Stimulated activated CD8-positive, alpha-beta memory T cell treated with anti-CD3 and anti-CD28 coated beads, Interleukin-15, amount 100 ng/mL, for 24 hours (primary cell): Measurements from ENCODE around the gene COMTD1.
"Not testable (repeated sequence)": the region's sequence is repeated elsewhere in the genome, so short reads cannot be mapped to it uniquely, and the experiment has no call there.

ENCODE experiments used
- DNase-seq: peaks from one replicate; pipeline ENCODE4 v3.0.0-alpha.2; 2020; ENCODE audit warnings: low read depth

Gene COMTD1

DNA sequence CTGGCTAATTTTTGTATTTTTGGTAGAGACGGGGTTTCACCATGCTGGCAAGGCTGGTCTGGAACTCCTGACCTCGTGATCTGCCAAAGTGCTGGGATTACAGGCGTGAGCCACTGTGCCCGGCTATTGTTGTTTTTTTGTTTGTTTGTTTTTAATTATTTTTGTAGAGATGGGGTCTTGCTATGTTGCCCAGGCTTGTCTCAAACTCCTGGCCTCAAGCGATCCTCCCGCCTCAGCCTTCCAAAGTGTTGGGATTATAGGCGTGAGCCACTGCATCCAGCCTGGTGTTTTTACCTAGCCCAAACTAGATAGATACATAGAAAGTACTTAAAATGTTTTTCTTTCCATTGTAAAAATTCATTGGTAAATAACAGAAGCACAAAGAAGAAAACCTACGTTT, 14.3 kb downstream of the COMTD1 start:
- DNase-seq, result not testable (repeated sequence)

DNA sequence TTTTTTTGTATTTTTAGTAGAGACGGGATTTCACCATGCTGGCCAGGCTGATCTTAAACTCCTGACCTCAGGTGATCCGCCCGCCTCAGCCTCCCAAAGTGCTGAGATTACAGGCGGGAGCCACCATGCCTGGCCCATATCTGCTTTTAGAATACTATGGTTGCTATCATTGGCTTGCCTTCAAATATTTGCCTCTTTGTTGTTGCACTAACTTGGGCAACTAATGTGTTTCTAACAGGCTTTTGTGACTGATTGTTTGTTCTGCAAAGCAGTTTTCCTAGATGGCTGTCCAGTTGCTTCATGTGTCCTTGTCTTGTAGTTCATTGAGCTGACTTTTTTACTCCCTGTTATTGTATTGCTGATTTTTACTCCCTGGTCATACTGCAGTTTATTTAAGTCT, 15.5 kb downstream of the COMTD1 start:
- DNase-seq, result no peak

DNA sequence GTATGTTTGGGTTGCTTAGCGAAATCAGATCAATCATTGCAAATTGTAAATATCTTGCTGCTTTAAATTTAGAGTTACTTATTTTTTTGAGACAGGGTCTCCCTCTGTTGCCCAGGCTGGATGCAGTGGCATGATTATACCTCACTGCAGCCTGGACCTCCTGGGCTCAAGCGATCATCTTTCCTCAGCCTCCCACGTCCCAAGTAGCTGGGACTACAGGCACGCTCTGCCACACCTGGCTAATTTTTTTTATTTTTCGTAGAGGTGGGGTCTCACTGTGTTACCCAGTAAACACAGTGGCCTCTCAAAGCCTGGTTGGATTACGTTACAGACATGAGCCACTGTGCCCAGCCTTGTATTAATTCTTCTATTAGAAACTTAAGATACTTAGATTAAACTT, 23.4 kb downstream of the COMTD1 start:
- no peak for DNase-seq

DNA sequence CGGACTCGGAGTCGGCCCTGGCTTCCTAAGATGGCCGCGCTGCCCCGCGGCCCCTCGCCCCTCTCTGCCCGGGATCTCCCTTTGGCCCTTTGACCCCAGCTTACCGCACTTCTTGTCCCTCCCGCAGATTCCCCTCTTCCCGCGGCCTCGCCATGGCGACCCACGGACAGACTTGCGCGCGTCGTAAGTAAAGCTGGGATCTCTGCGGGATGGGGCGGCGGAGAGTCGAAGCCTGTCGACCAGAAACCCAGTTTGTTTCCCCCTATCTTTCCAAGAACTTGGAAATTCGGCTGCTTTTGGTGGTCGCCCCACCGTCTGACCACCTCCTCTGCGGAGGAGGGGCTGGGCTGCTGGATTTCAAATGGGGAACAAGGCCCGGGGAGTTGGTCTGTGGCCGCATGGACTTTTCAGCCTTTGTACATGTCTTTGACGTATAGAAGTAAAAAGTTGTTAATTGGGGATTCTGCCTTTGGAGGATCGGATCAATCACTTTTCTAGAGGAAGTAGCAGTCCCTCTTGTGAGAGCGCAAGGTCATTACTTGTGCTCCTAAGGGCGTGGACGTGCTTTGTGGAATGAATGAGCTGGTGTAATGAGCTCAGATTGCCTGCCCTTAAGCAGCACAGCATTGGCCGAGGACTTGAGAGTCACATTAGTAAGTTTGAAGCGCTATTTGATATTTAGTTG, 24.6 kb downstream of the COMTD1 start:
- DNase-seq, result no peak

DNA sequence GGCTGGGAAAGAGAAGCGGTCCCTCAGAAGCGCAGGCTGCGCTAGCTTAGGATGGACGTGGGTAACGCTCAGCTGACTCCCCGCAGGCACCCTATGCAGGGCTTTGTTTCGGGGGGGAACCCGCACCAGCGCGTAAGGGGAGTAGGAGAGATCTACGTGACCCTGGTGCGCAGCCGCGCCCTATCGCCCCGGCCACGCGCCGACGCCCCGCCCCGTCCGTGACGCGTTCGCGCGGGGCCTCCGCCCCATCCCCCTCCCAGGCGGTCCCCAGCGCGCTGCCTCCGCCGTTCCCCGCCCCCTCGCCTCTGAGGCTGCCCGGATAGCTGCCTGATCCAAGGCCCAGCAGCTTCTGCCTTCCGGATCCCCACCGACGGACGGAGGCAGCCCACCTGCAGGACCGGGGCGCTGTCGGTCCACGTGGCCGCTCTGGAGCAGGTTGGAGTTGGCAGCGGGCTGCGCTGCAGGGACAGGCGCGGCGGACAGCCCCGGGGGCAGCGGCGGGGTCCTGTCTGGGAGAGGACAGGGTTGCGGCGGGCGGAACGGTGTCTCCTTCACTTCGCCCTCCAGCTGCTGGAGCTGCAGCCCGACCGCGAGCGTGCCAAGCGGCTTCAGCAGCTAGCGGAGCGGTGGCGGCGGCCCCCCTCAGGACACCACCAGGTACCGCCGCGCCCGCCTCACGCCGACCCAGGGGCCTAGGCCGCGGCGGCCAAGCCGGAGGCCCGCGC, 25.3 kb downstream of the COMTD1 start, which contains the start of gene VDAC2:
Gene VDAC2 (plus strand): TSS at position 515 of the 725 bp plus-strand sequence. CDS start 363 bp downstream, outside the sequence.
- DNase-seq, result peak; percentile 90

DNA sequence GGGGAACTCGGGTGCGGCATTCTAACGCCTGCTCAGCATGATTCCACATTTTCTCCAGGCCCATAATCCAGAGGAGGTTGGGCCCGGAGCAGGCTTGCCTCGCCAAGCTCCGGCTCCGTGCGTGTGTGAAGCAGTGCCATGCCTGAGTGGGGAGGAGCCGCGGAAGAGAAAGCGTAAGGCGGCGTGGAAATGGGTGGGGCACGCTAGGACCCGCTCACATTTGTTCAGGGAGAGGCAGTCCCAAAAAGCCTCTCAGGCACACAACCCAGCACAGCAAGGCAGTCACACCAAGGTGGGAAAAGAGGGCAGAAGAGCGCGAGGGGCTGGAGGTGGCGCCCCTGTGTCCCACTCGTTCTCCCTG, 25.9 kb downstream of the COMTD1 start:
- DNase-seq, result peak; percentile 37

DNA sequence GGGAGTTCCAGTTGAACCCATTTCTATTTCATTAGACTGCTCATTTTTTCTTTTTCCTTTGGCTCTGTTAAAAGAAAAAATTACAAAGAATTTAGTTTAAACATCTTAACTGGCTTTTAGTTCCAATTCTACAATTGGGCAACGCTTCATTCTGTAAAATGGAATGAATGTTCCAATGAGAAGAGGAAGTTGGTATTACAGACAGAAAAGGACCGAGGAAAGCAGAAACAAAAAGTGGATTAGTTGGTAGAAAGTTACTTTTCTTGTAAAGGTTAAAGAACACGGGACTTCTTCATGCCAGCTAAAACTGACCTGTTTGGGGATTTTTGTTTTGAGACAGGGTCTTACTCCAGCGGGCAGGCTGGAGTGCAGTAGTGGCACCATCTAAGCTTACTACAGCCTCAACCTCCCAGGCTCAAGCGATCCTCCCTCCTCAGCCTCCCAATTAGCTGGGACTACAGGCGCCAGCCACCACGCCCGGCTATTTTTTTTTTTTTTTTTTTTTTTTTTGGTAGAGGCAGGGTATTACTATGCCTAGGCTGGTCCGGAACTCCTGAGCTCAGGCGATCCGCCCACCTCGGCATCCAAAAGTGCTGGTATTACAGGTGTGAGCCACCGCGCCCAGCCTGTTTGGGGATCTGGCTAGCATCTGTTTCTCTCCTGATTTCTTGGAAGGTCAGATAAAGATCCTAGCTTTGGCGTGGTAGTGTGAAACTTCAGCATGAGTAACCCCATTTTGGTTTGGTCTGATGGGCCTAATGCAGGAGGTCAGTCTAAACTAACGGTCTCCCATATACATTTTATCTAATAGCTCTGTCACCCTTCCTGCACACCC, 26.5 kb downstream of the COMTD1 start:
- no peak for DNase-seq

DNA sequence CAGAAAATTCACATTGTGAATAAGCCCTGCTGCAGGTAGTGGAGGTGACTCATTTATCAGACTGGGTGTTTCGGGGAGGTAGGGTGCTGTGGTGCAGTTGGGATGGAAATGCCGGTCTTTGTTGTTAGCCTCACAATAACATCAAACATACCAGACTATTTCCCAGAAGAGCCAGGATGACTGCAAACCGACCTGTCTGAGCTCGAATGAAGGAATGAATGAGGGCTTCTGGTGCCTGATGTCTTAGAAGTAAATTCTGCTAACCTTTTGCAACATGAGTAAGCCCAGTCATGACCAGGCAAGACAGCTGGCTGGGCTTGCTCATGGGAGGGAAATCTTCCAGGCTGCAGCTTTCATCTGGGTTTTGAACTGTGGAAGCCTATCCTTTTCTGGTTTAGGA, 27.6 kb downstream of the COMTD1 start:
- no peak for DNase-seq

DNA sequence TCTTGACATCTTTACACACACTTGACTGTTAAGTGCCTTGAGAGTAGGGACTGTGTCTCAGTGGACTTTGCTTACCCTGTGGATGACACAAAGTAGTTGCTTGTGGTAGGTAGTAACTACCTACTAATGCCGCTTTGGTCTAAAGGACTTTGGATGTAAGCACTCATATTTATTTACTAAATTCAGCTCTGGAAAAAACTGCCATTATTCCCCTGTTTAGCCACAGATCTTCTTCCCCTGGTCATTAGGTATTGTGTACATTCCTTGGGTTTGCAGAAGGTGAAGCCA, 28.0 kb downstream of the COMTD1 start:
- no peak for DNase-seq

DNA sequence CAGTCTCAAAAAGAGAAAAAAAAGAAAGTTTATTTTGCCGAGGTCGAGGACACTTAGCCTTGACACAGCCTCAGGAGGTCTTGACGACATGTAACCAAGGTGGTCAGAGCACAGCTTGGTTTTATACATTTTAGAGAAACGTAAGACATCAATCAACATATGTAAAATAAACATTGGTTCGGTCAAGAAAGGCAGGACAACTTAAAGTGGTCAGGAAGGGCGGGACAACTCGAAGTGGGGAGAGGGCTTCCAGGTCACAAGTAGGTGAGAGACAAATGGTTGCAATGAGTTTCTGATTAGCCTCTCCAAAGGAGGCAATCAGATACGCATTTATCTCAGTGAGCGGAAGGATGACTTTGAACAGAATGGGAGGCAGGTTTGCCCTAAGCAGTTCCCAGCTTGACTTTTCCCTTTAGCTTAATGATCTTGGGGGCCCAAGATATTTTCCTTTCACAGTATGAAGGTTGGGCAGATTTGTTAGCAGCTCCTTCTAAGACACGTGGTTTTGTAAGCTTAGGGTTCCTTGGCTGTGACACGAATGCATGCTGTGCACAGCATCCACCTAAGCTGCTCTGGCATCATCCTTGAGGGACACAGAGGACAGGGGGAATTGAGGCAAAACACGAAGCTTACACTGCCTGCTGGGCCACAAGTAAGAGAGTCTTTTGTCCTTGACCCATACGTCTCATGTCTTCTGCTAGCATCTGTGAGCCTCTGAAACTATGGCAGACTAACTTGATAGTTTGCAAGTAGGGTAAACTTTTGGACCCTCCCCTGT, 28.5 kb downstream of the COMTD1 start:
- DNase-seq, result no peak

DNA sequence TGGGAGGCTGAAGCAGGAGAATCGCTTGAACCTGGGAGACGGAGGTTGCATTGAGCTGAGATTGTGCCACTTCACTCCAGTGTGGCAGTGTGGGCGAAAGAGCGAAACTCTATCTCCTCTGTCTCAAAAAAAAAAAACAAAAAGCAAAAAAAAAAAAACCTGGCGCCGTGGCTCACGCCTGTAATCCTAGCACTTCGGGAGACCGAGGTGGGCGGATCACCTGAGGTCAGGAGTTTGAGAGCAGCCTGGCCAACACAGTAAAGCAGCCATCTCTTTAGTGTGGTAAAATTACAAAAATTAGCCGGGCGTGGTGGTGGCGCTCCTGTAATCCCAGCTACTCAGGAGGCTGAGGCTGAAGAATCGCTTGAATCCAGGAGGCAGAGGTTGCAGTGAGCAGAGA, 29.1 kb downstream of the COMTD1 start:
- DNase-seq, result not testable (repeated sequence)

DNA sequence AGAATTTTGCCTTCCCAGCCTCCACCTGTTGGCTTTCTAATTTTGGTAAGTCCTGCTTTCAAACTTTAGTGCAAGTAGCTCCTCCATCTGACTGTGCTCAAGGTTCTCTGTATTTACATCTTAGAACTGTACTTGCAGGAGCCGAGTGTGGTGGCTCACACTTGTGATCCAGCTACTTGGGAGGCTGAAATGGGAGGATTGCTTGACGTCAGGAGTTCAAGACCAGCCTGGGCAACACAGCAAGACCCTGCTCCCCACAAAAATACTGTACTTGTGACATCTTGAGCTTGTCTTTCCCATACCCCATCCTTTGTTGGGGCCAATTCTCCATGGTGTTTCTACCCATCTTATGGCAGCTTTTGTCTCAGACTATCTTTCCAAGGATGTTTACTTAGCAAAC, 29.8 kb downstream of the COMTD1 start:
- DNase-seq, result no peak

DNA sequence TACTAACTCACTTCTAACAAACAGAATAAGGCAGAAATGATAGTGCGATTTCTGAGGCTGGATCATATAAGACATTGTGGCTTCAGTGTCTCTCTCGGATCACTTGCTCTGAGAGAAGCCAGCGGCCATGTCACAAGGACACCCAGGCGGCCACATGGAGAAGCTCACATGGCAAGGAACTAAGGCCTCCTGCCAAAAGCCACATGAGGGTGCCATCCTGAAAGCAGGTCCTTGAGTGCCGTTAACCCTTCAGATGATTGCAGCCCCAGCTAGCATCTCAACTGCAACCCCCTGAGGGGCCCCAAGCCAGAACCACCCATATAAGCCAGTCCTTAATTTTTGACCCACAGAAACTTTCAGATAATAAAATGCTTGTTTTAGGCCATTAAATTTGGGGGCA, 32.0 kb downstream of the COMTD1 start:
- no peak for DNase-seq

DNA sequence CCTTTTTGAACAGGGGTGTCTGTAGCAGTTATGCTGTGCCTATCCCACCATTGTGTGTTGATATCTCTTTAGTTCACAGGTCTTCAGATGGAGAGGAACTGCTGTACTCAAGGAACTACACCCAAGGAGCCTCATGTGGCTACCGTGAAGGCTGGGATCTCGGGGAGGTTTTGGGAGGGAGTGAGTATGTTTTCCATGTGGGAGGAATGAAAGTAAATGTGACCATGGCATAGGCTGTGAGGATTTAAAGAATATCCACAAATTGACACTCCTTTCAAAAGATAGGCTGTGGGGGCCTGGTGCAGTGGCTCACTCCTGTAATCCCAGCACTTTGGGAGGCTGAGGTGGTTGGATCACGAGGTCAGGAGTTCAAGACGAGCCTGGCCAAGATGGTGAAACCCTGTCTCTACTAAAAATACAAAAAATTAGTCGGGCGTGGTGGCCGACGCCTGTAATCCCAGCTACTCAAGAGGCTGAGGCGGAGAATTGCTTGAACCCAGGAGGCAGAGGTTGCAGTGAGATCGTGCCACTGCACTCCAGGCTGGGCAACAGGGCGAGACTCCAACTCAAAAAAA, 32.6 kb downstream of the COMTD1 start:
- DNase-seq, result not testable (repeated sequence)

DNA sequence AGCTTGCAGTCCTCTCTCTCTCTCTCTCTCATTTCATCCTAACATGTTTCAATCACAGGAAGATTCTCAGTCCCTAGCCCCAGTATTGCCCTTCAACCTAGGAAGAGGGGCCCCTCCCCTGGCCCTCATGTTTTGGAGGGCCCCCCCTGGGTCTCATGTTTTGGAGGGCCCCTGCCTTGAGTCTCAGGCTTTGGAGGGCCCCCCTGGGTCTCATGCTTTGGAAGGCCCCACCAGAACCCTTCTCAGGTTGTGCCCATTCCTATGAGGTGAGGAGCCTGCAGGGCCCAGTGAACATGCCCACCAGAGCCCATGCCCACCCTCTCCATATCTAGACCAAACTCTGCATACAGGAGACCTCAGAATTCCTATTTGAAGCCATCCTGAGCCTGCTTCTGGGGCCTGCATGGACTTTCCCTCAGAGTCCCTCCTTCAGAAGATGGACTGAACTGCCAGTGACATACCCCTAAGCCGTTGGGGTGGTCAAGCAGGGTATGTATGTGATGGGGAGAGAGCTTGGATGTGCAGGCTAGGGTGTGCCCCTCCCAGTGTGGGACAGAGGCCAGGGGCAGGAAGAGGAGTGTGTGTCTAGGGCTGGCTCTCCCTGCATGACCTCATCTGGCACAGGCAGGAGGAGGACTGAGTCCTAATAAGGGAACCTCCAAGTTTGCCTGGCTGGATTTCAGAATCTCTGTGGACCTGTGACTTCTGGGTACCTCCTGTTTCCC, 33.3 kb downstream of the COMTD1 start:
- no peak for DNase-seq

DNA sequence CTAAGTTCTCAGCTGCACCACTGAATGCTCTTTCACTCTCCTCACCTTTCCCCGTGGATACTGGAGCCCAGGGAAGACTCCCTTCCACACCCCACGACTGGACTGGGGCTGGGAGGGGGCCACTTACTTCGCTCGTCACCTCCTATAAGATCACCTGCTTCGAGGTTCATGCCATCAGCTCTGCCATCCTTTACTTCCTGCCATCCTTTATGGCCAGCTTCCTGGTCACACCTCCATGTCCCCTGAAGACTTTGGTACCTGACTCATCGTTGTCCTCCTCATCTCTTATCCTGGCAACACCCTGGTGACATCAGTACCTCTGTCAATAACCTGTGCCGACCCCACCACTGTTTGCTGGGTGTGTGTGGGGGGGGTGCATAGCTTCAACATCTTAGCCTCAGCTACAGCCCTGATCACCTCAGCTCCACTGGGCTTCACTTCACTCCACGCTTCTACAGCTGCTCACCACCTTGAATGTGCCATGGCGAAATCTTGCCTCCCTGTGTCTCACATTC, 33.9 kb downstream of the COMTD1 start:
- no peak for DNase-seq

DNA sequence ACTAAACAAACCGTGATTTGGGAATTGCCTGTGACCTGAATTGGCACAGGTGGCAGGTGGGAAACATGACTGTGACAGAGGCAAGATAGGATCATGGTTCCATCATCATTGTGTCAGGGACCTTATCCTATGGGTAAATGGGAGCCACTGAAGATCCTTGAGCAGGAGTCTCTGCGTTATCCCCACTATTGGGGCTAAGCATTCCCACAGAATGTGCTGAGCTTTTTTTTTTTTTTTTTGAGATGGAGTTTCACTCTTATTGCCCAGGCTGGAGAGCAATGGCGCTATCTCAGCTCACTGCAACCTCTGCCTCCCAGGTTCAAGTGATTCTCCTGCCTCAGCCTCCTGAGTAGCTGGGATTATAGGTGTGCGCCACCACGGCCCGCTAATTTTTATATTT, 35.8 kb downstream of the COMTD1 start:
- not testable (repeated sequence) for DNase-seq

DNA sequence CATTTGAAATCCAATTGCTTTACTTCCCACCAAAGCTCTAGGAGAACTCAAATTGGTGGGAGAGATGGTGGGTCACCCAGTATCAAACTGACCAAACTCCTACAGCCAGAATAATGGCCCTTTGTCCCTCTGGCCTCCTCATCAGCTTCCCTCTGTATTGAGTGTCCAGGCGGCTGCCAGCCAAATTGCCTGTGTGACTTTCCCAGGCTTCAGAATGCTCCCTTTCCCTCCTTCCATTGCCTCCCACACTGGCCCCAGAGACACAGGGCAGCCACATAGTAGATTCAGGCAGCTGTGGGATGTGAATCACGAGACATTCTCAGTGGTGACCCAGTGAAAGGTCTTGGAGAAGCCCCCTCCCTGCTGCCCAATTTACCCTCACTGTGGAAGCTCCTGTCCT, 37.9 kb downstream of the COMTD1 start:
- DNase-seq, result no peak

DNA sequence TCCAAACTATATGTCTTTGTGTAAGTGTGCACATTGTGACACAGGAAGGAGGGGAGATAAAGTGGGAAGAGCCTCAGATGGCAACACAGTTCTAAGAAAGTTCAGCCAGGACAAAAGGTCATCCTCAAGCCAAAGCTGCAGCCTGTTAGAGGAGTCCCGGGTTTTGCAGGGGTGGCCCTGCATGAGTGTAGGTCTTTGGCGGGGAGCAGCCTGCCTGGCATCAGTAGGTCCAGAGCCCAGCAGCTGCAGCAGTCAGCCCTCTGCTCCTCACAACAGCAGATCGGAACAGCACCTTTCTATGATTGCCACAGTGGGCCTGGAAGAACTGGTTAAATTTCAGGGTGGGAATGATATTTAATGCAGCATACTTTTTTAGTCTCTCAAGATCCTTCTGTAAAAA, 38.7 kb downstream of the COMTD1 start:
- DNase-seq, result no peak

DNA sequence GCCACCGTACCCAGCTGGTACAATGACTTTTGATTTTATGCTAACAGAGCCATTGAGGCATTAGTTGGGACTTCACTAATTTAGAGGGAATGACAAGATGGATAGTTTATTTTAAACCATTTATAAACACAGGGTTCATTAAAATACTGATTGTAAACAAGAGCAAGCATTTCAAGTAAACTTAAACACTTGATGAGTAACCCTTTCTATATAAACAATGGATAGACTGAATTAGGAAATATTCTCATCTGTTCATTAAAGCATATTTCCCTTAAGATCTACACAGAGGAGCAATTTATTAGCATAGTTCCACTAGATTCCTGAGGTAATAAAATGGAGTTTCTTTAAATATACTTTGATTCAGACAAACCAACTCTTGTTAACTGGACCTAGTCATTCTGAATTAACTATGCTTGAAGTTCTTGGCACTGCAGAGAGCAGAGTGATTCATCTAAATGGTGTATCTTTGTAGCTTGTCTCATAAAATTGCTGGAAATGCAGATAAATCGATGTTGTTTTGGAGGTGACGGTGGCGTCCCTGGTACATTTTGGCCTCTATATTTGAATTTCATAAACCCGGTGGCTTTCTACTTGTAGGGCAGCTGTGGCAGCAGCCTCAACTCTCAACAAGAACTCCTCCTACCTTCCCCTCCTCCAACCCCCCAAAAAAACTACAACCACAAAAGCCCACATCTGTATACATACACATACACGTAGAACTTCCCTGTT, 40.6 kb downstream of the COMTD1 start:
- DNase-seq, result no peak
